ENCODE measurements around the gene NOS1AP.

DNA sequence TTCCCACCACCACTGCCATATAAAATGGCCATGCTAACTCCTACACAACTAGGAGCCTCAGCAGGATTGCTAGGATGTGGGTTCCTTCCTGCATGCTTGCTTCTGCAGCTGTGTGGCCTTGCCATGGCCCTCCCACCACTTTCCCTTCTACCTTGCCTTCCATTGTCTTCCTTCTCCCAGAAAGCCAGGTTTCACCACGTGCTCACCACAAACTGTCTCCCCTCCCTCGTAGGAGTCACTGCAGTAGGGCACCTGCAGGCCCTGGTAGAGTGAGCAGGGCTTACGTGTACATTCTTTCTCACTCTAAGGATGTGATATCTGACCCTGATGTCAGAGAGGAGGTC lies 315.8 kb downstream of the NOS1AP start:
- TF ChIP-seq, protein P1, sequence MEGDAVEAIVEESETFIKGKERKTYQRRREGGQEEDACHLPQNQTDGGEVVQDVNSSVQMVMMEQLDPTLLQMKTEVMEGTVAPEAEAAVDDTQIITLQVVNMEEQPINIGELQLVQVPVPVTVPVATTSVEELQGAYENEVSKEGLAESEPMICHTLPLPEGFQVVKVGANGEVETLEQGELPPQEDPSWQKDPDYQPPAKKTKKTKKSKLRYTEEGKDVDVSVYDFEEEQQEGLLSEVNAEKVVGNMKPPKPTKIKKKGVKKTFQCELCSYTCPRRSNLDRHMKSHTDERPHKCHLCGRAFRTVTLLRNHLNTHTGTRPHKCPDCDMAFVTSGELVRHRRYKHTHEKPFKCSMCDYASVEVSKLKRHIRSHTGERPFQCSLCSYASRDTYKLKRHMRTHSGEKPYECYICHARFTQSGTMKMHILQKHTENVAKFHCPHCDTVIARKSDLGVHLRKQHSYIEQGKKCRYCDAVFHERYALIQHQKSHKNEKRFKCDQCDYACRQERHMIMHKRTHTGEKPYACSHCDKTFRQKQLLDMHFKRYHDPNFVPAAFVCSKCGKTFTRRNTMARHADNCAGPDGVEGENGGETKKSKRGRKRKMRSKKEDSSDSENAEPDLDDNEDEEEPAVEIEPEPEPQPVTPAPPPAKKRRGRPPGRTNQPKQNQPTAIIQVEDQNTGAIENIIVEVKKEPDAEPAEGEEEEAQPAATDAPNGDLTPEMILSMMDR (IDR thresholded peaks at IDR 0.05; ENCODE audit: low read depth, low read length) = no peak
- TF ChIP-seq MYC (IDR thresholded peaks at IDR 0.05; ENCODE audit: low read depth, low read length) (no peak), POLR2A (IDR thresholded peaks at IDR 0.05; ENCODE audit: extremely low read depth, insufficient read length) (no peak)
- TF ChIP-seq, protein P2, sequence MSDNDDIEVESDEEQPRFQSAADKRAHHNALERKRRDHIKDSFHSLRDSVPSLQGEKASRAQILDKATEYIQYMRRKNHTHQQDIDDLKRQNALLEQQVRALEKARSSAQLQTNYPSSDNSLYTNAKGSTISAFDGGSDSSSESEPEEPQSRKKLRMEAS (IDR thresholded peaks at IDR 0.05; ENCODE audit: low read depth, low read length) = no peak
